ENCODE results near the gene KCNMB1.

Gene KCNMB1

GRCh38 chr5:170353011-170353761, 36.0 kb downstream of the KCNMB1 start:
- H3K27me3 ChIP-seq (replicated peaks; ENCODE audit: insufficient read depth, low read length): no peaks in the 10 kb centered on the region
- H2AFZ ChIP-seq (ENCODE audit: low read length): no peak overlapping the region
- TF ChIP-seq EZH2phosphoT487 (IDR thresholded peaks at IDR 0.05; ENCODE audit: low read length) (no peak), EZH2 (optimal IDR thresholded peaks at IDR 0.05; ENCODE audit: low read depth, low read length) (no peak), CTCF (IDR thresholded peaks at IDR 0.05; ENCODE audit: low read length) (no peak)

GRCh38 chr5:170348137-170348633, 41.0 kb downstream of the KCNMB1 start:
- H3K36me3 ChIP-seq (replicated peaks; ENCODE audit: insufficient read depth, low read length): no peaks in the 10 kb centered on the region
- no peaks in the 10 kb centered on the region for H3K27me3 ChIP-seq (replicated peaks; ENCODE audit: insufficient read depth, low read length)
- no peaks in the 10 kb centered on the region for H3F3A ChIP-seq (ENCODE audit: insufficient read depth, low read length)
- H3K79me2 ChIP-seq (ENCODE audit: low read length): no peaks in the 10 kb centered on the region
- H2AFZ ChIP-seq (ENCODE audit: low read length): no peak overlapping the region
- no peaks in the 10 kb centered on the region for H3K9me2 ChIP-seq (replicated peaks; ENCODE audit: insufficient read depth, low read length)
- no peak overlapping the region for H3K9ac ChIP-seq (ENCODE audit: low read length)
- H3K27ac ChIP-seq (ENCODE audit: low read length): no peak overlapping the region
- no peak overlapping the region for H3K4me2 ChIP-seq (ENCODE audit: low read depth, low read length)
- no peak for DNase-seq
- no peak overlapping the region for H3K4me3 ChIP-seq (ENCODE audit: low read length)
- H3K9me3 ChIP-seq (replicated peaks; ENCODE audit: insufficient read depth, low read length): no peaks in the 10 kb centered on the region
- no peak for TF ChIP-seq CTCF (IDR thresholded peaks at IDR 0.05; ENCODE audit: low read length)
- no peak for TF ChIP-seq EZH2phosphoT487 (IDR thresholded peaks at IDR 0.05; ENCODE audit: low read length)
- no peak for TF ChIP-seq EZH2 (optimal IDR thresholded peaks at IDR 0.05; ENCODE audit: low read depth, low read length)
- H3K4me1 ChIP-seq (ENCODE audit: low read length): no peaks in the 10 kb centered on the region
- no peaks in the 10 kb centered on the region for H4K20me1 ChIP-seq (ENCODE audit: insufficient read depth, low read length)

More at GRCh38 chr5:170353011-170353761, 36.0 kb downstream of the KCNMB1 start:
- no peaks in the 10 kb centered on the region for H3K9me3 ChIP-seq (replicated peaks; ENCODE audit: insufficient read depth, low read length)
- H3K4me2 ChIP-seq (ENCODE audit: low read depth, low read length): no peak overlapping the region
- no peaks in the 10 kb centered on the region for H3K36me3 ChIP-seq (replicated peaks; ENCODE audit: insufficient read depth, low read length)
- no peak overlapping the region for H3K27ac ChIP-seq (ENCODE audit: low read length)
- H3K9me2 ChIP-seq (replicated peaks; ENCODE audit: insufficient read depth, low read length): no peaks in the 10 kb centered on the region
- H3F3A ChIP-seq (ENCODE audit: insufficient read depth, low read length): no peaks in the 10 kb centered on the region
- H3K79me2 ChIP-seq (ENCODE audit: low read length): no peaks in the 10 kb centered on the region
- no peaks in the 10 kb centered on the region for H3K4me1 ChIP-seq (ENCODE audit: low read length)
- no peak overlapping the region for H3K9ac ChIP-seq (ENCODE audit: low read length)
- H4K20me1 ChIP-seq (ENCODE audit: insufficient read depth, low read length): no peaks in the 10 kb centered on the region
- no peak for DNase-seq
- H3K4me3 ChIP-seq (ENCODE audit: low read length): no peak overlapping the region

- Histone ChIP-seq H3K9me3 (replicated peaks; ENCODE audit: insufficient read depth, low read length) (no peaks in the 10 kb centered on the region), H3K9me2 (replicated peaks; ENCODE audit: insufficient read depth, low read length) (no peaks in the 10 kb centered on the region), H3K36me3 (replicated peaks; ENCODE audit: insufficient read depth, low read length) (no peaks in the 10 kb centered on the region), H3K27ac (ENCODE audit: low read length) (no peak overlapping the region), H3K9ac (ENCODE audit: low read length) (no peak overlapping the region), H3K79me2 (ENCODE audit: low read length) (no peaks in the 10 kb centered on the region), H3K4me3 (ENCODE audit: low read length) (no peak overlapping the region), H3K27me3 (replicated peaks; ENCODE audit: insufficient read depth, low read length) (no peaks in the 10 kb centered on the region), H3K4me1 (ENCODE audit: low read length) (no peaks in the 10 kb centered on the region), H2AFZ (ENCODE audit: low read length) (no peak overlapping the region), H3F3A (ENCODE audit: insufficient read depth, low read length) (no peaks in the 10 kb centered on the region), H4K20me1 (ENCODE audit: insufficient read depth, low read length) (no peaks in the 10 kb centered on the region), H3K4me2 (ENCODE audit: low read depth, low read length) (no peak overlapping the region)
- no peak for TF ChIP-seq CTCF (IDR thresholded peaks at IDR 0.05; ENCODE audit: low read length)
- TF ChIP-seq EZH2phosphoT487 (IDR thresholded peaks at IDR 0.05; ENCODE audit: low read length): no peak
- no peak for TF ChIP-seq EZH2 (optimal IDR thresholded peaks at IDR 0.05; ENCODE audit: low read depth, low read length)
- no peak for DNase-seq
Observed at GRCh38 chr5:170347022-170347567, 42.1 kb downstream of the KCNMB1 start.

Measured in MM.1S (cell line).